Kidney (tissue), 14 donors: ENCODE measurements around the gene LARGE1. TPM values are rescaled to one million over a fixed set of nuclear protein-coding genes. Genes with fewer than 3 reads are reported as not detected.

Experiments used
- DNase-seq, 5 donors: peaks; one replicate each; pipeline ENCODE4 v3.0.0-alpha.2; 2013 to 2020
- FAIRE-seq: peaks from 2 replicates; lab custom pipeline; 2012; peaks lifted over from hg19 to GRCh38; lab: Jason Lieb, UNC
- H3K27ac ChIP-seq, 2 donors: one replicate each; pipeline ENCODE4 v1.7.0; 2013; ENCODE audit warnings: low read depth in 2 of 2, low read length in 2 of 2, inconsistent platforms in 1 of 2
- H3K27me3 ChIP-seq: one replicate; pipeline ENCODE4 v1.7.1; 2013; ENCODE audit warnings: low read length, inconsistent platforms; ENCODE audit not compliant: control insufficient read depth, insufficient read depth
- H3K36me3 ChIP-seq, 3 donors: one replicate each; pipeline versions ENCODE4 v1.7.0 to v1.7.1; 2013; ENCODE audit warnings: low read length in 3 of 3, control low read depth in 1 of 3, inconsistent platforms in 1 of 3; ENCODE audit not compliant: insufficient read depth in 3 of 3, control insufficient read depth in 2 of 3
- H3K4me1 ChIP-seq, 3 donors: one replicate each; pipeline versions ENCODE4 v1.7.0 to v1.7.1; 2013; ENCODE audit warnings: low read length in 3 of 3, inconsistent platforms in 1 of 3, low read depth in 1 of 3; ENCODE audit not compliant: control insufficient read depth in 2 of 3, insufficient read depth in 2 of 3
- H3K4me3 ChIP-seq, 3 donors: one replicate each; pipeline versions ENCODE4 v1.7.0 to v1.8.1; 2013; ENCODE audit warnings: low read length in 3 of 3, control low read depth in 1 of 3, inconsistent platforms in 1 of 3
- H3K9ac ChIP-seq, 3 donors: one replicate each; pipeline versions ENCODE4 v1.7.0 to v1.7.1; 2013; ENCODE audit warnings: low read length in 3 of 3, control low read depth in 1 of 3, inconsistent platforms in 1 of 3
- H3K9me3 ChIP-seq, 3 donors: one replicate each; pipeline versions ENCODE4 v1.7.0 to v1.7.1; 2013; ENCODE audit warnings: low read length in 3 of 3, control low read depth in 1 of 3, inconsistent platforms in 1 of 3; ENCODE audit not compliant: control insufficient read depth in 2 of 3, insufficient read depth in 1 of 3
- intact Hi-C: fragments of 100-400 bp; cut with DNase I; formaldehyde crosslinking; loops from one replicate; pipeline ENCODE4 v1.11.1; 2022
- polyA plus RNA-seq: library from polyadenylated mRNA; stranded (reverse); fragments of 350-450 nt; fragmentation: Illumina TruSeq; extraction: RNeasy Lipid Tissue Mini Kit (QIAGEN cat#74804); gene quantifications from one replicate; pipeline ENCODE4 v1.2.3, GENCODE V29; 2014; ENCODE audit warnings: low read depth, low replicate concordance; ENCODE audit not compliant: insufficient read depth
- total RNA-seq: library from RNA; stranded (reverse); fragmentation: NEBNext Ultra II Directional; extraction: Animal tissue kit (Norgen Biotek cat#: 25700); gene quantifications from one replicate; pipeline ENCODE4 v1.2.1, GENCODE V29; 2021
- TF ChIP-seq, protein P1 (sequence below): IDR thresholded peaks from 3 replicates; pipeline ENCODE4 v1.5.1; 2012; ENCODE audit warnings: mild to moderate bottlenecking, moderate library complexity, borderline replicate concordance; ENCODE audit not compliant: insufficient read depth; ENCODE audit errors: extremely low read depth
- donor health status: control.
- donor health status: control.
- donor health status: control.
- donor health status: control.
- donor health status: control.
- donor health status: DM: yes; HTN: yes; CAD: no.
- donor health status: Normal renal cell carcinoma (clear cell type).

The LARGE1 gene
- total and polyA plus RNA-seq, 2 donors from 2014 or later, result 5.0 to 22.9 TPM

- Histone ChIP-seq H3K27ac (no peak overlapping the region), H3K9me3 (peaks cover 0 to 4% (median 3%) of the 10 kb centered on the region in 3 donors), H3K4me3 (no peak overlapping the region), H3K4me1 (no peaks in the 10 kb centered on the region), H3K9ac (no peak overlapping the region), H3K27me3 (no peaks in the 10 kb centered on the region), H3K36me3 (no peaks in the 10 kb centered on the region)
- intact Hi-C loops, result no loop called here
- FAIRE-seq, result no peak
- TF ChIP-seq, protein P1, sequence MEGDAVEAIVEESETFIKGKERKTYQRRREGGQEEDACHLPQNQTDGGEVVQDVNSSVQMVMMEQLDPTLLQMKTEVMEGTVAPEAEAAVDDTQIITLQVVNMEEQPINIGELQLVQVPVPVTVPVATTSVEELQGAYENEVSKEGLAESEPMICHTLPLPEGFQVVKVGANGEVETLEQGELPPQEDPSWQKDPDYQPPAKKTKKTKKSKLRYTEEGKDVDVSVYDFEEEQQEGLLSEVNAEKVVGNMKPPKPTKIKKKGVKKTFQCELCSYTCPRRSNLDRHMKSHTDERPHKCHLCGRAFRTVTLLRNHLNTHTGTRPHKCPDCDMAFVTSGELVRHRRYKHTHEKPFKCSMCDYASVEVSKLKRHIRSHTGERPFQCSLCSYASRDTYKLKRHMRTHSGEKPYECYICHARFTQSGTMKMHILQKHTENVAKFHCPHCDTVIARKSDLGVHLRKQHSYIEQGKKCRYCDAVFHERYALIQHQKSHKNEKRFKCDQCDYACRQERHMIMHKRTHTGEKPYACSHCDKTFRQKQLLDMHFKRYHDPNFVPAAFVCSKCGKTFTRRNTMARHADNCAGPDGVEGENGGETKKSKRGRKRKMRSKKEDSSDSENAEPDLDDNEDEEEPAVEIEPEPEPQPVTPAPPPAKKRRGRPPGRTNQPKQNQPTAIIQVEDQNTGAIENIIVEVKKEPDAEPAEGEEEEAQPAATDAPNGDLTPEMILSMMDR, result no peak
- DNase-seq, result no peak
Observed at GRCh38 chr22:33240888-33241475, 679.3 kb downstream of the LARGE1 start.

DNA sequence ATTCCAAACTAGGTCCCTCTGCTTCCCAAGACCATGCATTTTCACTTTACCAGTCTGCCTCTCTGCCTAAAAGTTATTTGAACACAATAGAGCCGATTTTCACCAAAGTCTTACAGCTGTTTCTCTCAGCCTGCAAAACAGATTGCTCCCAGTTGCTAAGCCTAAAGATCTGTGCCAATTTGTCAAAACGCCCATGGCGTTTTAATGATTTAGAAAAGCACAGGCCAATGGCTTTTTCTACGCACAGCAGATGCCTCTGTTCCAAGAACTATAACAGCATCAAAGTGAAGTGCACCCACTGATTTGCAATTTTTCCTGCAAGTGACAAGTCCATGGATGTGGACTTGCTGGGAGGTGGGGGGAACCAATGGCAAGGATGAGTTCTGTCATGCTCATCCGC is 688.2 kb downstream of the LARGE1 start:
- no peak for FAIRE-seq

DNA sequence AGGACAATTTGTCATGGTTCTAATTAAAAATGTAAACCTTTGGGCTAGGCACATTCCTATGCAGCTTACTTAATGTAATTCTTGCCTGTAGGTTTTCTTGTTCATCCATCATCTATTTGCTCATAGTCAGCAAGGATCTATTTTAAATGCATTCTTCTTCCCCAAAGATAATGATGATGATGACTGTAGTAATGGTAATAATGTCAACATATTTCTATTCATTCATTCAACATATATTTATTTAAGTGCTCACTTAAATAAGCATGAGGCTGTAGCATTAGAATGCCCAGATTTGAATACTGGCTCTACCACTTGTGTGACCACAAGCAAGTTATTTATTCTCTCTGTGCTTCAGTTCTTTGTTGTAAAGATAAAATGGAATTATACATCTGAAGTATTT is 692.5 kb downstream of the LARGE1 start:
- FAIRE-seq (no peak), DNase-seq (no peak)
- Histone ChIP-seq H3K27me3 (no peaks in the 10 kb centered on the region), H3K4me3 (no peak overlapping the region), H3K27ac (no peak overlapping the region), H3K9ac (no peak overlapping the region), H3K4me1 (no peaks in the 10 kb centered on the region), H3K9me3 (peaks cover 0 to 12% (median 1%) of the 10 kb centered on the region in 3 donors), H3K36me3 (no peaks in the 10 kb centered on the region)
- intact Hi-C loops, result no loop called here
- TF ChIP-seq, protein P1, result no peak

More for the DNA sequence above, 688.2 kb downstream of the LARGE1 start:
- H3K9me3 ChIP-seq, result peaks cover 0 to 12% (median 1%) of the 10 kb centered on the region in 3 donors
- TF ChIP-seq, protein P1, result no peak
- H3K9ac ChIP-seq, result no peak overlapping the region
- peak in 2 of 5 donors; percentile 32 to 72 for DNase-seq
- H3K36me3 ChIP-seq, result no peaks in the 10 kb centered on the region
- H3K4me1 ChIP-seq, result no peaks in the 10 kb centered on the region
- intact Hi-C loops, result no loop called here
- H3K27ac ChIP-seq, result no peak overlapping the region
- no peaks in the 10 kb centered on the region for H3K27me3 ChIP-seq
- H3K4me3 ChIP-seq, result no peak overlapping the region

DNA sequence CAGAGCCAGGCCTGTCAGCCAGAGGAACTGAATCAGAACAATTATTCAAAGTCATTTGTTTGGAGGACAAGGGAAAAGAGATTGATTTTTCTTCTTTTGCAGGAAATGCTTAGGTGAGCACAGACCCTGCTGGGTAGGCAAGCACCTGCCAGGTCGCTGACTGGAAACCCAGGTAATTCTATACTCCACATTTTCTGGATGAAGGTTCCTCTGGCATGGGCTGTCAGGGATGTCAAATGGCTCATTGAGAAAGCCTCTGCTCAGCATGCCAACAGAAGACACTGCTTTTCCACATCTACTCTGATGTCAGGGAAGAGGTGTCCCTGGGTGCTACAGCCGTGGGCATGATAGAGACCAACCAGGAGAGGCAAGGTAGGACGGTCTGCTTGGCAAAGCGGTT is 695.4 kb downstream of the LARGE1 start:
- Histone ChIP-seq H3K36me3 (no peaks in the 10 kb centered on the region), H3K4me3 (no peak overlapping the region), H3K4me1 (no peaks in the 10 kb centered on the region), H3K9ac (no peak overlapping the region), H3K27me3 (no peaks in the 10 kb centered on the region), H3K9me3 (peaks cover 0 to 8% (median 1%) of the 10 kb centered on the region in 3 donors), H3K27ac (no peak overlapping the region)
- TF ChIP-seq, protein P1, result no peak
- intact Hi-C loops, result no loop called here
- no peak for FAIRE-seq
- peak in 4 of 5 donors; percentile 49 to 80 (median 68) for DNase-seq
